Measurements from ENCODE around the gene KREMEN2.

- TF ChIP-seq CTCF (IDR thresholded peaks at IDR 0.05): no peak
- no peak for TF ChIP-seq POLR2A (IDR thresholded peaks at IDR 0.05)
- no peak for TF ChIP-seq EP300 (IDR thresholded peaks at IDR 0.05)
Observed at GRCh38 chr16:2963074-2963722, 877 bp upstream of the KREMEN2 start.

Measured in ovary (tissue), 3 donors.